ENCODE data around the gene PPP2R2C.
A peak's percentile ranks its signal among the peaks of the same experiment; 100 is the strongest.

Gene PPP2R2C

DNA sequence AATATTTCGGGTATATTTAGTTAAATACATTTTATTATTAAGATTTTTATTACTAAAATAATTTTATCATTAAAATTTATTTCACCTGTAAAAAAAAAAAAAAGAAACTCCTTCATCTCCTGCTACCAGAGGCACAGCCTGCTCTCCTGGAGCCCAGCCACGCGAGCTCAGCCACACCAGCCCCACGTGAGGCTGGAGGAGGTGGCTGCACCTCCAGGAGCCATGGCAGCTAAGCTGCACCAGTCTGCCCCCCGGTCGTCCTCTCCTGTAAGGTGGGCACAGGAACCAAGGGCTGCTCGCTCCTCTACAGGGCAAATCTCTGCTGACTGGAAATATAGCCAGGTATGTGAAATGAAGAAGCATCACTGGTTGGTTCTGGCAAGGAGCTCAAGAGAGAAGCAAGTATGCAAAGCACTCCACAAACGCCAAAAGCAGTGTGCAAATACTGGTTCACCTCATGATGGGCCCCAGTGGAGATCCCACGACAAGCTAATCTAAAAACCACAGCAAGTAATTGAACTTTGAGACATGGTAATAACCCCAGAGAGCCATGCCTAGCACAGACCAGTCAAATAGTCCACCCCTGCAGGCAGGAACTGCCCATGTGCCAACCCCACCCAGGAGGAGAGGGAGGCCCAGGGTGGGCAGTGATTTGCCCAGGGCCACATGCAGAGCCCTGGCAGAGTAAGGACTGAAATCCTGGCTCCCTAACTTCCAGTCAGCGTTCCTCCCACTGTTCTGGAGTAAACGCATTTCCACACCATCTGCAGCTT, 112.7 kb downstream of the PPP2R2C start:
- DNase-seq, result no peak

GRCh38 chr4:6357476-6357875, 114.9 kb downstream of the PPP2R2C start:
- no peak for DNase-seq

- no peak for DNase-seq
These were observed 116.3 kb downstream of the PPP2R2C start for GRCh38 chr4:6356076-6356560.

DNA sequence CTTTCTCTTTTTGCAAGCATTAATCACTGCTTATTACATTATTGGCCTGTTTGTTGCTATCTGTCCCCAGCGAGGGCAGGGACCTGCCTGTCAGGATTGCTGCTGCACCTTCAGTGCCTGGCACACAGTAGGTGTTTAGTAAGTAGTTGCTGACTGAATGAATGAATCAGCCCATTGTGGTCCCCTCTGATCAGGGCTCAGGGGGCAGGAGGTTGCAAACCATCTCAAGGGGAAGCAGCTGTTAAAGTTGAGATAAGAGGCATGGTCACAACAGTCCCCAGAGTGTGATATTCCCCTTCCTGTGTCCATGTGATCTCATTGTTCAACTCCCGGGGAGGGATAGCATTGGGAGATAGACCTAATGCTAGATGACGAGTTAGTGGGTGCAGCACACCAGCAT, 117.4 kb downstream of the PPP2R2C start:
- DNase-seq, result peak; percentile 12

GRCh38 chr4:6354626-6355025, 117.8 kb downstream of the PPP2R2C start:
- DNase-seq, result no peak

GRCh38 chr4:6354119-6354518, 118.3 kb downstream of the PPP2R2C start:
- DNase-seq, result no peak

DNA sequence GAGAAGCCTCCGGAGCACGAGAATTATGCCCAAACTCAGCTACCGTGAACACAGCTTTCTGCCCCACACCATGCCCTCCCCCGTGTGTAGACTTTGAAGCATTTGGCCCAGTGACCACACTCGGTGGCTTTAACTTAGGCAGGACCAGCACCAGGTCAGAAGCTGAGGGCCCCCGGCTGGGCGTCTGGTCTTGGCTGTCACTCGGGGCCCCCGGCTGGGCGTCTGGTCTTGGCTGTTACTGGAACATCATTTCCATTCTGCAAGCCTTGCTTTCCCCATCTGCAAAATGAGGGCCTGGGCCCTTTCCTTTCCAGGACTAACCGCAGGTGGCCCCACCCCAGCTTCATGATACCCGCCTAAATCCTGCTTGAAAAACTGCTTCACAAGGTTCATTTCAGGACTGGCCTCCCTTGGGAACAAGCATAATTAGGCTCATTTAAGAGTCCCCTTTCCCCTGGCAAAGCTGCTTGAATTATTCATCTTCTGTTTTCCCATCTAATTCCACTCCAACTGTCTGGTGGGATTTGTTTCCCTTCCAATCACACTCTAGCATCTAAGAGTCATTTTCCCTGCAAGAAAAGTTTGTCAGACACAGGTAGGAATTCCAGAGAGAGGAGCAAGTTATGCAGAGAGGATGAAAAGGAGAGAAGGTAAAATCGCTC, 120.3 kb downstream of the PPP2R2C start:
- no peak for DNase-seq

- DNase-seq, result no peak
These were observed 121.0 kb downstream of the PPP2R2C start for GRCh38 chr4:6351246-6352000.

DNA sequence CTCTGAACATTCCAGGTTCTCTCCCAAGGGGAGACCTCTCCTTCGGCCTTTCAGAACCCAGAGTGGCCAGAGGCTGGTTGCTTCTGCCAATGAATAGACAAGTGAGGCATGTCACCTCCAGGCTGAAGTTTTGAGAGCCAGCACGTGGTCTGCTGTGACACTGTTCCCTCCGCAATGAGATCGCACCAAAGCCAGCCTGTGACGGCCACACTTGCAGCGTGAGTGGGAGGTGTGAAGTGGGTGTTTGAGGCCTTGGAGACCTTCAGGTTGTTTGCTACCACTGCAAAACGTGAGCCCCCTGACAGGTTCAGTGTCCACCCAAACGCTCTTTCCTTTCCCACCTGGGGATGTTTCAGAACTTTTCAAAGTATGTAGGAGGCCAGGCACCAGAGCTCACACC, 121.8 kb downstream of the PPP2R2C start:
- no peak for DNase-seq

DNA sequence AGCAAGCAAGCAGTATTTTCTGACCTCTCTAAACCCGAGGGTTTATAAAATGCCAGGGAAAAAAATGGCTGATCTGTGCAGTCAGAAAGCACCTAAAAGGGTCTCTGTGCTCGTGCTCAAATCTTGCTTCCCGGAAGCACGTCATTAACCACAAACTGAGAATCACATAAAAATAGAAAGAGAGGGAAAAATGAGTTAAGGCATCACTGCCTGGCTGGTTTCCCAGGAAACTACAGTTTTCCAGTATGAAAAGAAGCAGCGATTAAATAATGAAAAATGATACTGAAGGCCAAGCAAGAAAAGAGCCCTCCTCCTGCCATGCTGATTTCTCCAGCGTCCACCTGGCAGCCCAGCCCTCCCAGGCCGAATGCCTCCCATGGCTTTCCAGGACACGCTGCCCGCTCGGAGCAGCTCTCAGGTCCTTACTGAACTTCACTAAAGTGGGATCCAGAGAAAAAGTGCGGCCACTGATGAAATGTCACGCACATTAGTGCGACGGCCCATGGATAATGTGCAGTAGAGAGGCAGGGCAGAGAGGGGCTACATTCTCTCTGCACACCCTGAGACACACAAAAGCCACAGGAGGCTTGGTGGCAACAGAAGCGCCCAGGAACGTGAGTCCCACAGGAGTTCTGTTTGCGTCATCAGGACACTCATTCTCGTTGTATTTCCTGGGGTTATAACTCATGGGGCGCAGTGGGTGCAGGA, 122.4 kb downstream of the PPP2R2C start:
- DNase-seq, result no peak

- no peak for DNase-seq
These were observed 124.0 kb downstream of the PPP2R2C start for GRCh38 chr4:6348408-6348807.

DNA sequence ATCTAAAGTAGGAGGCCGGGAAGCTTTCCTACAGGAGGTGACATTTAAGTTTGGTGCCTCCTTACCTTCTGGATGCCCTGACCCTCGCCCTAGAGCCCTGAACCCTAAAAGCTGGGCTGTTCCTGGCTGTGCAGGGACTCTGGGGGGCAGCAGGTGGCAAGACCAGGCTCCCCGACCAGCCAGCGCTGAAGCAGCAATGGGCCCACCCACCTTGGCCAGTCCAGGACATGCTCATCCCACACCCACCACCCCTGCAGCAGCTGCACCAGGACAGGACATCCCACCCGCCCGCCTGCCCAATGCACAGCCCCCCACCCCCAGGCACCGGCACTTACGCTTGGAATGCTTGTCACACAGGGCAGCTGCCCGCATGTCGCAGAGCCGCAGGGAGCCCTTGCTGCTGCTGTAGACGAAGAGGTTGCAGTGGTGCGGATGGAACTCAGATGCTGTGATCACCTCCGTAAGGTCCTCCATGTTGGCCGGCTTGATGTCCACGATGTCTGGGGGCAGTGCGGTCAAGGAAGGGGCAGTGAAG, 124.8 kb downstream of the PPP2R2C start:
- DNase-seq, result no peak

DNA sequence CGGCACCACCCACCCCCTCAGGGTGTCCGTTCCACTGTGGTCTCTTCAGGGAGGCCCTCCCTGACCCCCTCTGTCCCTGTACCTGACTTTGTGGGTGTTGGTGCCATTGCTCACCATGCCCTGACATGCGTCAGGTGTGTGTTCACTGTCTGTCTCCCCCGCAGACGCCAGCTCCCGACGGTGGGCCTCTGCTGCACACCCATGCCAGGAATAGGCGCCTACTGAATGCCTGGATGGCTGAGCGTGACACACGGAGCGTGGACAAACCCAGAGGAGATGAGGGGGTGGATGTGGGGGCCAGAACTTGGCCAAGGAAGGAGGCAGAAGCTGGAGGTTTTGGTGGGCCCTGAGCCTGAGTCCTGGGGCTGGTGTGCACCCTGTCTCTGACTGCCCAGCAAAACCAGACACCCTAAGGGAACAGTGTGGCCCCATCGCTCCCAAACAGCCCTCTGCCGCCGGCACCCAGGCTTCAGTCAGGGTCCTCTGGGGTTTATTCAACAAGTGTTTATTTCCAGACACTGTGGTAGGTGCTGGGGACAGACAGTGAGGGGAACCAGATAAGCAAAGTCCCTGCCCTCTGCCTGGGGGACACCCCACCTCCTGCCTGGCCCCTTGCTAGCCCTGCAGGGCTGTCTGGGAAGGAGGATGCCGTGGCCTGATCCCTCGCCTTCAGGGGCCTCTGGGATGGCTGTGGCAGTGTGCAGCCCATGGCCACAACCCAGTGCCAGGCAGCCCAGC, 125.9 kb downstream of the PPP2R2C start:
- DNase-seq, result no peak

- DNase-seq, result no peak
These were observed 126.5 kb downstream of the PPP2R2C start for GRCh38 chr4:6345866-6346265.

- DNase-seq, result no peak
These were observed 127.2 kb downstream of the PPP2R2C start for GRCh38 chr4:6345096-6345830.

DNA sequence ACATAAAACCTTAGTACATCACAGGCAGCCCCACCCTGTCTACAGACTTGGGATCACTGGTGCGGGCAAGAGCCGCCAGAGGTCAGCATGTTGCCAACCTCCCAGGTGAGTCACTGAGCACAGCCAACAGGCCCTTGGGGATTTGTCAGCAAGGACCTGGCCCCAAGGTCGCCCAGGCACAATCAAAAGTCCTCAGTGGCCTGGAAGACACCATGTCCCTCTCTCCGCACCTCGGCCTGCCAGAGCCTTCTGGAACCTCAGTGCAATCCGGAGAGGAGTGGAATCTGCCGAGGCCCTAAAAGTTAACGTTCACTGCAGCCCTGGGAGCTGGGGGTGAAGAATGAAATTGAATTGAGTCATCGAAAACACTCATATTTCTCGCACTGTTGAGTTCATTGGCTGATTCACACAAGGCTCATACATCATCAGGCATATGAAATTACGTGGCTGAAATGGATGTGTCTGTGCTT, 128.4 kb downstream of the PPP2R2C start:
- peak; percentile 19 for DNase-seq

DNA sequence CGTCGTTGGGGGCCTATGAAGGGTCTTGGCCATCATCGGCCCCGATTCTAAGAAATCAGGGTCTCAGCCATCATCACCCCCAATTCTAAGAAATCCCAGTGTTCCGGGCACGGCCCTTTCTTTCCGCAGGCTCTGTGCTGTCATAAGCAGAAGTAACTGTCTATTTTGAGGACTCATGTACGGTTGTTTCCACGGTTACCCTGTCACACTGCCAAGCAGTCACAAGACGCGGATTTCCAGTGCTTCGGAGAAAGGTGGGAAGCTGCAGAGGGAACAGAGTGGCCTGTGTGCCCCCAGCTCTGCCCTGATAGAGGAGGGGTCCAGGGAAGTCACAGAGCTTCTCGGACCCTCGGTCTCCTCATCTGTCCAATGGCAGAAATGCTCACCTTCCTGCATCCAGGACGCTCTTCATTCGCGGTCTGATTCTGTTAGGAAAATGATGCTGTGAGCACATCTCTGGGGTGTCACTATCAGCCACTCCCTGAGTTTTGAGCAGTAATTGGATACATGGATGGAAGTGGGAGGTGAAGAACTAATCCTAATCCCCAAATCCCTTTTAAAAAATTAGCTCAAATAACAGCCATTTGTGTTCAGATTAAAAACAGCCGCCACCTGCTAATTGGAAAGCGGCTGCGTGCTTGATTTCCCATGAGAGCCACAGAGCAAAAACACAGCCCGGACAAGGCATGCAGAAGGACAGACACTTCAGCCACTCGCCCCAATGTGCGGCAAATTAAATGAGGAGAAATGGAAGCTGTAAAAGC, 129.7 kb downstream of the PPP2R2C start:
- peak; percentile 89 for DNase-seq

DNA sequence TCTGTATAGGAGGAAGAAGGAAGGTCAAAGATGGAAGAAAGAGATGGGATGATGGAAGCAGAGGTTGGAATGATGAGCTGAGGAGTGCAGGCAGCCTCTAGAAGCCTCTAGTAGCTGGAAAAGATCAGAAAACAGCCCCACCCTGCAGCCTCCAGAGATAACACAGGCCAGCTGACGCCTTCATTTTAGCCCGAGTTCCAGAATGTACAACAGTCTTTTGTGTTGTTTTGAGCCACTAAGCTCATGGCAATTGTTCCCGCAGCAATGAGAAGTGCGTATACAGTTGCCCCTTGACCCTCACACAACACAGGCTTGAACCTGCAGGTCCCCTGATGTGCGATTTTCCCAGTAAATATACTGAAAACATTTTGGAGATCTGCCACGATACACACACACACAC, 130.7 kb downstream of the PPP2R2C start:
- no peak for DNase-seq

- DNase-seq, result no peak
These were observed 131.9 kb downstream of the PPP2R2C start for GRCh38 chr4:6340446-6341015.
